ENCODE data around the gene TMEM165. TPM values are rescaled to one million over a fixed set of nuclear protein-coding genes. Genes with fewer than 3 reads are reported as not detected.

Gene TMEM165
- total and polyA plus RNA-seq, 8 donors: 82.4 to 201 (median 101) TPM

GRCh38 chr4:55366621-55367020 lies 29.1 kb upstream of the TMEM165 start:
- ATAC-seq (no peak), DNase-seq (no peak)
- intact Hi-C loops (cut with DNase I): no loop called here
- Histone ChIP-seq H3K36me3 (no peaks in the 10 kb centered on the region), H3K27me3 (no peaks in the 10 kb centered on the region), H3K4me1 (peaks cover 0 to 2% of the 10 kb centered on the region in 2 donors), H3K27ac (no peak overlapping the region), H3K4me3 (no peak overlapping the region), H3K9me3 (no peaks in the 10 kb centered on the region)
- TF ChIP-seq, protein P1, sequence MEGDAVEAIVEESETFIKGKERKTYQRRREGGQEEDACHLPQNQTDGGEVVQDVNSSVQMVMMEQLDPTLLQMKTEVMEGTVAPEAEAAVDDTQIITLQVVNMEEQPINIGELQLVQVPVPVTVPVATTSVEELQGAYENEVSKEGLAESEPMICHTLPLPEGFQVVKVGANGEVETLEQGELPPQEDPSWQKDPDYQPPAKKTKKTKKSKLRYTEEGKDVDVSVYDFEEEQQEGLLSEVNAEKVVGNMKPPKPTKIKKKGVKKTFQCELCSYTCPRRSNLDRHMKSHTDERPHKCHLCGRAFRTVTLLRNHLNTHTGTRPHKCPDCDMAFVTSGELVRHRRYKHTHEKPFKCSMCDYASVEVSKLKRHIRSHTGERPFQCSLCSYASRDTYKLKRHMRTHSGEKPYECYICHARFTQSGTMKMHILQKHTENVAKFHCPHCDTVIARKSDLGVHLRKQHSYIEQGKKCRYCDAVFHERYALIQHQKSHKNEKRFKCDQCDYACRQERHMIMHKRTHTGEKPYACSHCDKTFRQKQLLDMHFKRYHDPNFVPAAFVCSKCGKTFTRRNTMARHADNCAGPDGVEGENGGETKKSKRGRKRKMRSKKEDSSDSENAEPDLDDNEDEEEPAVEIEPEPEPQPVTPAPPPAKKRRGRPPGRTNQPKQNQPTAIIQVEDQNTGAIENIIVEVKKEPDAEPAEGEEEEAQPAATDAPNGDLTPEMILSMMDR (IDR thresholded peaks at IDR 0.05): no peak

- intact Hi-C loops (cut with DNase I): no loop called here
- Histone ChIP-seq H3K4me1 (peaks cover 0 to 2% of the 10 kb centered on the region in 2 donors), H3K27me3 (no peaks in the 10 kb centered on the region), H3K36me3 (no peaks in the 10 kb centered on the region), H3K9me3 (no peaks in the 10 kb centered on the region), H3K4me3 (no peak overlapping the region), H3K27ac (no peak overlapping the region)
- no peak for ATAC-seq
- TF ChIP-seq, protein P1 (IDR thresholded peaks at IDR 0.05): no peak
- DNase-seq: no peak
These were observed 28.6 kb upstream of the TMEM165 start for GRCh38 chr4:55367084-55367722.

- intact Hi-C loops (cut with DNase I): no loop called here
- Histone ChIP-seq H3K36me3 (no peaks in the 10 kb centered on the region), H3K9me3 (no peaks in the 10 kb centered on the region), H3K27ac (no peak overlapping the region), H3K4me1 (no peaks in the 10 kb centered on the region), H3K4me3 (no peak overlapping the region), H3K27me3 (no peaks in the 10 kb centered on the region)
- TF ChIP-seq, protein P1 (IDR thresholded peaks at IDR 0.05): no peak
- DNase-seq (no peak), ATAC-seq (no peak)
These were observed 25.8 kb upstream of the TMEM165 start for GRCh38 chr4:55369968-55370367.

- H3K4me3 ChIP-seq: no peak overlapping the region
- no peaks in the 10 kb centered on the region for H3K4me1 ChIP-seq
- H3K27me3 ChIP-seq: no peaks in the 10 kb centered on the region
- intact Hi-C loops (cut with DNase I): no loop called here
- H3K36me3 ChIP-seq: no peaks in the 10 kb centered on the region
- no peaks in the 10 kb centered on the region for H3K9me3 ChIP-seq
- DNase-seq (no peak), ATAC-seq (no peak)
- TF ChIP-seq, protein P1 (IDR thresholded peaks at IDR 0.05): no peak
- H3K27ac ChIP-seq: no peak overlapping the region
These were observed 23.5 kb upstream of the TMEM165 start for GRCh38 chr4:55372259-55372658.

GRCh38 chr4:55373461-55373860 lies 22.3 kb upstream of the TMEM165 start:
- no peaks in the 10 kb centered on the region for H3K27me3 ChIP-seq
- ATAC-seq: no peak
- no peaks in the 10 kb centered on the region for H3K4me1 ChIP-seq
- H3K27ac ChIP-seq: no peak overlapping the region
- no peaks in the 10 kb centered on the region for H3K36me3 ChIP-seq
- TF ChIP-seq, protein P1 (IDR thresholded peaks at IDR 0.05): no peak
- intact Hi-C loops (cut with DNase I): no loop called here
- no peak for DNase-seq
- H3K9me3 ChIP-seq: no peaks in the 10 kb centered on the region
- H3K4me3 ChIP-seq: no peak overlapping the region

All from left lung (tissue), 10 donors.